ENCODE measurements around the gene C7. TPM values are rescaled to one million over a fixed set of nuclear protein-coding genes. Genes with fewer than 3 reads are reported as not detected.
"Not testable (repeated sequence)": the region's sequence is repeated elsewhere in the genome, so short reads cannot be mapped to it uniquely, and the experiment has no call there.

The C7 gene
- 18.2 to 22.6 TPM (median 20.7 TPM) in 3 replicates for total RNA-seq

GRCh38 chr5:40909264-40909663 lies at the start of gene C7:
C7 (plus strand) TSS chr5:40909497; CDS start chr5:40909611, 114 bp downstream.
- Mint-ChIP-seq H3K36me3 (no peaks in the 10 kb centered on the region), H3K27ac (peak within 1 kb of the TSS; percentile 23), H3K27me3 (ENCODE audit: low read depth) (no peaks in the 10 kb centered on the region), H3K4me3 (peak within 1 kb of the TSS; percentile 42), H3K4me1 (peaks cover 8% of the 10 kb centered on the region), H3K9me3 (no peaks in the 10 kb centered on the region)
- no peak for TF ChIP-seq CTCF (IDR thresholded peaks at IDR 0.05; ENCODE audit: unreplicated experiment)
- DNase-seq (ENCODE audit: low spot score in 2 of 2, unreplicated experiment in 2 of 2): no peak

- Mint-ChIP-seq H3K9me3 (peaks cover 14% of the 10 kb centered on the region), H3K4me3 (no peak overlapping the region), H3K4me1 (no peaks in the 10 kb centered on the region), H3K27me3 (ENCODE audit: low read depth) (no peaks in the 10 kb centered on the region), H3K27ac (no peak overlapping the region), H3K36me3 (peaks cover 6% of the 10 kb centered on the region)
- no peak for TF ChIP-seq CTCF (IDR thresholded peaks at IDR 0.05; ENCODE audit: unreplicated experiment)
- no peak for DNase-seq (ENCODE audit: low spot score in 2 of 2, unreplicated experiment in 2 of 2)
Observed at GRCh38 chr5:40860711-40861110, 48.6 kb upstream of the C7 start.

- H3K4me1 Mint-ChIP-seq; H3K4me3 Mint-ChIP-seq; H3K27me3 Mint-ChIP-seq (ENCODE audit: low read depth); DNase-seq (ENCODE audit: low spot score in 2 of 2, unreplicated experiment in 2 of 2); H3K27ac Mint-ChIP-seq; H3K36me3 Mint-ChIP-seq: not testable (repeated sequence)
- H3K9me3 Mint-ChIP-seq: peaks cover 14% of the 10 kb centered on the region
Observed at GRCh38 chr5:40865004-40865403, 44.3 kb upstream of the C7 start.

- TF ChIP-seq CTCF (IDR thresholded peaks at IDR 0.05; ENCODE audit: unreplicated experiment): no peak
- Mint-ChIP-seq H3K4me3 (no peak overlapping the region), H3K27me3 (ENCODE audit: low read depth) (no peaks in the 10 kb centered on the region), H3K9me3 (peaks cover 14% of the 10 kb centered on the region), H3K36me3 (peaks cover 6% of the 10 kb centered on the region), H3K27ac (no peak overlapping the region), H3K4me1 (no peaks in the 10 kb centered on the region)
- DNase-seq (ENCODE audit: low spot score in 2 of 2, unreplicated experiment in 2 of 2): no peak
Observed at GRCh38 chr5:40866844-40867243, 42.5 kb upstream of the C7 start.

GRCh38 chr5:40869384-40869783 lies 39.9 kb upstream of the C7 start:
- Mint-ChIP-seq H3K27me3 (ENCODE audit: low read depth) (no peaks in the 10 kb centered on the region), H3K4me1 (no peaks in the 10 kb centered on the region), H3K9me3 (peaks cover 11% of the 10 kb centered on the region), H3K36me3 (peaks cover 6% of the 10 kb centered on the region), H3K27ac (no peak overlapping the region), H3K4me3 (no peak overlapping the region)
- DNase-seq (ENCODE audit: low spot score in 2 of 2, unreplicated experiment in 2 of 2): no peak
- TF ChIP-seq CTCF (IDR thresholded peaks at IDR 0.05; ENCODE audit: unreplicated experiment): no peak

- no peak overlapping the region for H3K27ac Mint-ChIP-seq
- no peak overlapping the region for H3K4me3 Mint-ChIP-seq
- DNase-seq (ENCODE audit: low spot score in 2 of 2, unreplicated experiment in 2 of 2): no peak
- no peaks in the 10 kb centered on the region for H3K9me3 Mint-ChIP-seq
- no peaks in the 10 kb centered on the region for H3K36me3 Mint-ChIP-seq
- H3K27me3 Mint-ChIP-seq (ENCODE audit: low read depth): no peaks in the 10 kb centered on the region
- no peak for TF ChIP-seq CTCF (IDR thresholded peaks at IDR 0.05; ENCODE audit: unreplicated experiment)
- H3K4me1 Mint-ChIP-seq: no peaks in the 10 kb centered on the region
Observed at GRCh38 chr5:40871177-40871576, 38.1 kb upstream of the C7 start.

GRCh38 chr5:40872253-40872652 lies 37.0 kb upstream of the C7 start:
- H3K4me3 Mint-ChIP-seq; H3K36me3 Mint-ChIP-seq; H3K27ac Mint-ChIP-seq; H3K9me3 Mint-ChIP-seq; H3K27me3 Mint-ChIP-seq (ENCODE audit: low read depth); DNase-seq (ENCODE audit: low spot score in 2 of 2, unreplicated experiment in 2 of 2); H3K4me1 Mint-ChIP-seq: not testable (repeated sequence)

Data from mesothelial cell of epicardium (in vitro differentiated cells).